Effector CD8-positive, alpha-beta T cell (primary cell): ENCODE results near the gene JAM2.
A peak's percentile ranks its signal among the peaks of the same experiment; 100 is the strongest.
"Not testable (repeated sequence)": the region's sequence is repeated elsewhere in the genome, so short reads cannot be mapped to it uniquely, and the experiment has no call there.

Experiments used
- DNase-seq: peaks from one replicate; lab custom pipeline; 2025; lab: John Stamatoyannopoulos, UW
- total RNA-seq, 4 experiments: gene quantifications; one replicate each; lab custom pipeline; 2026; lab: John Stamatoyannopoulos, UW

Gene JAM2, protein sequence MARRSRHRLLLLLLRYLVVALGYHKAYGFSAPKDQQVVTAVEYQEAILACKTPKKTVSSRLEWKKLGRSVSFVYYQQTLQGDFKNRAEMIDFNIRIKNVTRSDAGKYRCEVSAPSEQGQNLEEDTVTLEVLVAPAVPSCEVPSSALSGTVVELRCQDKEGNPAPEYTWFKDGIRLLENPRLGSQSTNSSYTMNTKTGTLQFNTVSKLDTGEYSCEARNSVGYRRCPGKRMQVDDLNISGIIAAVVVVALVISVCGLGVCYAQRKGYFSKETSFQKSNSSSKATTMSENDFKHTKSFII
- total RNA-seq, result 0 to 0.61 (median 0.31) reads per million in 4 experiments

GRCh38 chr21:25638660-25639550 is at the start of gene JAM2:
Gene JAM2, plus strand, starts transcription at chr21:25639258. Its CDS starts 564 bp downstream, at chr21:25639822.
- DNase-seq, result peak; percentile 8

- DNase-seq, result no peak
Observed at GRCh38 chr21:25589887-25590286, 49.2 kb upstream of the JAM2 start.

DNA sequence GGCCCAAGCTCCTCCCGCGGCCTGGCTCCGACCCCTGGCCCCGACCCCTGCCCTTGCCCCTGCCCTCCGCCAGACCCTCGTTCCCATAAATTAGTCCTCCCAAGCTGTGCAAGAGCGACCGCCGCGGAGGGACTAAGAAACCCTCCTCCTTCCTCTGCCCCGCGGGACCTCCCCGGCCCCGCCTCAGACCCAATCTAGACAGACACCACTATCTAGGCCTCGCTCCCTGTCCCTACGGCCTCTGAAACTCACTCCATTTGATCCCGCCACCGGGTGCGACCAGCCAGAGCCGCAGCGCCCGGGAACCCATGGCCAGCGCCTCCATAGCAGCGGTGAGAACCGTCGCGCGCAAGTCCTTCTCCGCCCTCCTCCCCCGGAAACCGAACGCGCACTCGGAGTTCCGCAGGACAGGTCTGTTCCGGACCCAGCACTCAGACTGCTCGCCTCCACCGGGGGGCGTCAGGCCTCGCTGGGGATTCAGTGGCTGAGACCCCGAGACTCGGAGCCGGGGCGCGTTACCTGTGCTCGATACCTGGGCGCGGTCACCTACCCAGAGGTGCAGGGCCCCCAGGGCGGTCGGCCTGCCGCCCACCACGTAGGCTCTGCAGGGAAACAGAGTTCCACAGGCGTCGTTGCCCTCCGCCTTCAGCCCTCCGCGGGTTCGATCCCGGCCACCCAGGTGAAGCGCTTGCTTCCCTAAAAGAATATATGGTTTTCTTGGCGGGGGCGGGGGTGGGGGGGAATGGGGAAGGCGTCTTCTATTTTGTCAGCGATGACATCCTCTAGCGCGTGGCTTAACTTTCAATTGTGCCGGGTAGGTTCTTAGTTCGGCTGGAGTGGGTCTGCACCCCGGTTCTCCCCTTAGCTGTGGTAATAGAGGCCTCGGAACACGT is 31.7 kb upstream of the JAM2 start, which contains the start of gene MRPL39:
Gene MRPL39, minus strand, starts transcription at position 331 of the 893 bp plus-strand sequence. Its CDS starts 6 bp downstream, at position 325.
- DNase-seq, result peak; percentile 73

- DNase-seq, result peak; percentile 64
Observed at GRCh38 chr21:25608044-25608737, 30.9 kb upstream of the JAM2 start.

DNA sequence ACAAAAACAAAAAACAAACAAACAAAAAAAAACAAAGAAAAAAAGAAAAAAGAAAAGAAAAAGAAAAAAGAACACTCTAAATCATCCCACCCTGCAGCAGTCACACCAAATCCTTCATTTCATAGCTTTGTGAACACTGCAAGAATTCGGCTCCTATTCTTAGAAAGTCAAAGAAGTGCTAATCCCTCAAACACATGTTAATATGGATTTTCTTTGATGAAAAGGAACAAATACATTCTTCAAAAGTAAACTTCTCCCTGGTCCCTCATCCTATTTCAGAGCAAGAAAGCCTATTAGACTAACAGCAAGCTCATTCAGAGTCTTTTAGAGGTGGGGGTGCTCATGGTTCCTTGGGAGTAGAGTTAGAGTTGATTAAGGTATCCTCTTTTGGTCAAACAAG is 24.6 kb upstream of the JAM2 start:
- no peak for DNase-seq

- DNase-seq, result no peak
Observed at GRCh38 chr21:25615880-25616279, 23.2 kb upstream of the JAM2 start.

DNA sequence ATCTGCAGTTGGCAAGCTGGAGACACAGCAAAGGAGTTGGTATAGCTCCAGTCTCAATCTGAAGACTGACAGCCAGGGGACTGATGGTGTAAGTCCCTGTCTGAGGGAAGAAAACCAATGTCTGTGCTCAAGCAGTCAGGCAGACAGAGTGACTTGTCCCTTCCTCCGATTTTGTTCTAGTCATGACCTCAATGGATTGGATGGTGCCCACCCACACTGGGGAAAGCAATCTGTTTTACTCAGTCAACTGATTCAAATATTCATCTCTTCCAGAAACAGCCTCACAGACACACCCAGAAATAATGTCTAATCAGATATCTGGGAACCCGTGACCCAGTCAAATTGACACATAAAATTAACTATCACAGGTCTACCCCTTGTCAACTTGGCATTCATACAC is 19.9 kb upstream of the JAM2 start:
- DNase-seq, result no peak

DNA sequence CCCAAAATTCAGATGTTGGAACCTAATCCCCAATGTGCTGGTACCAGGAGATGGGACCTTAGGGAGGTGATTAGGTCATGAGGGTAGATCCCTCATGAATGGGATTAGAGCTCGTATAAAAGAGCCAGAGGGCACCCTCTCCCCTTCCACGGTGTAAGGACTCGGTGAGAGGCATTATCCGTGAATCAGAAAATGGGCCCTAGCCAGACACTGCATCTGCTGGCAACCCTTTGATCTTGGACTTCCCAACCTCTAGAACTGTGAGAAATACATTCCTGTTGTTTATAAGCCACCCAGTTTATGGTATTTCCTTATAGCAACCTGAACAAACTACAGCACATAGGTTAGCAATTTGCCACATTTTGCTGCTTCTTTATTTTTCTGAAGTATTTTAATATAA is 14.5 kb upstream of the JAM2 start:
- no peak for DNase-seq

DNA sequence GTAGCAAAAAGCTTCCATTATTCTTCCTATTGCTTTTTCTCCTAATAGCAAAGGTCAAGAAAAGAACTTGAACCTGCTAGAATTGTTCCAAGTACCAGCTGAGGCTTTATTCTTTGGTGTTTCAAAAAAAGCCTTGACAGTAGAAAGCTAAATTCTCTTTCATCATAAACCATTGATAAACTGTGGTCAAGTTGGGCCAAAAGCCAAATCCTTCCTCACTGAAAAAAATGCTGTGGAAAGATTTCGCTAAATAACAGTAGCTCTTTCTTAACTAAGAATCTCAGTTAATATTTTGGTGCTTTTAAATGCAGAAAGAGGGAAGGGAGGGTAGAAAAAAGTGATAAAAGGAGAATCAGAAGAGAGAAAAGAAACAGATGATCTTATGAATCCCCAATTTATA is 14.0 kb upstream of the JAM2 start:
- DNase-seq, result no peak

DNA sequence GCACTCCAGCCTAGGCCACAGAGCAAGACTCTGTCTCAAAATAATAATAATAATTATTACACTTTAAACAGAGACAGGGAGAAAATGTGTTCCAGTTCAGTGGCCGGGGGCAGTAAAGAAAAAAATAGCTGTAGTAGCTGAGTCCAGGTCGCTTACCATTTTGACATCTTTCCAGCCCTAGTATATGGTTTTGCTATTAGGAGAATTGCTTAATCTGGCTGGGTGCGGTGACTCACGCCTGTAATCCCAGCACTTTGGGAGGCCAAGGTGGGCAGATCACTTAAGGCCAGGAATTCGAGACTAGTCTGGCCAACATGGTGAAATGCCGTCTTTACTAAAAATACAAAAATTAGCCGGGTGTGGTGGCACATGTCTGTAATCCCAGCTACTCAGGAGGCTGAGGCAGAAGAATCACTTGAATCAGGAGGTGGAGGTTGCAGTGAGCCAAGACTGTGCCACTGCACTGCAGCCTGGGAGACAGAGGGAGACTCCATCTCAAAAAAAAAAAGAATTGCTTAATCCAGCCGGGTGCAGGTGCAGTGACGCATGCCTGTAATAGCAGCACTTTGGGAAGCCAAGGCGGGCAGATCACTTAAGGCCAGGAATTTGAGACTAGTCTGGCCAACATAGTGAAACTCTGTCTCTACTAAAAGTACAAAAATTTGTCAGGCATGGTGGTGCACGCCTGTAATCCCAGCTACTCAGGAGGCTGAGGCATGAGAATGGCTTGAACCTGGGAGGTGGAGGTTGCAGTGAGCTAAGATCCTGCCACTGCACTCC is 13.1 kb upstream of the JAM2 start:
- not testable (repeated sequence) for DNase-seq

- DNase-seq, result no peak
Observed at GRCh38 chr21:25626757-25627156, 12.3 kb upstream of the JAM2 start.

DNA sequence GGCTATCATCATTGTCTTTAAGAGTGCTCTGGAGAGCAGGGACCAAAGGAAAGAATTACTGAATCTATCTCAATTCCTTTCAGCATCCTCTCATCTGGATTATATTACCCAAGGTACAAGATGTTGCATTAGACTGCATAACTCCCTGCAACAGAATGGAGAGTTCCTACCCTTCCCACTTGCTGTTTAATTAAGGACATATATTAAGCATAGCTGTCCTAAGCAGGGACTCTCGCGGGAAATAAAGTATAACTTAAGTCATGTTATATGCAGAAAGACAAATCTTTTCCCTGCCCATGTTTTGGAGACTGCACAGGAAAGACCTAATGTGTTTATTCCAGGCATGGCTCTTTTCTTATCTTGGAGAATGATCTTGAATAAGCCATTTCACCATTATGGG is 6.8 kb upstream of the JAM2 start:
- DNase-seq, result no peak

GRCh38 chr21:25635310-25635709 is 3.7 kb upstream of the JAM2 start:
- no peak for DNase-seq

- no peak for DNase-seq
Observed at GRCh38 chr21:25636727-25637126, 2.3 kb upstream of the JAM2 start.

GRCh38 chr21:25637851-25638659 is 1.0 kb upstream of the JAM2 start:
- no peak for DNase-seq

DNA sequence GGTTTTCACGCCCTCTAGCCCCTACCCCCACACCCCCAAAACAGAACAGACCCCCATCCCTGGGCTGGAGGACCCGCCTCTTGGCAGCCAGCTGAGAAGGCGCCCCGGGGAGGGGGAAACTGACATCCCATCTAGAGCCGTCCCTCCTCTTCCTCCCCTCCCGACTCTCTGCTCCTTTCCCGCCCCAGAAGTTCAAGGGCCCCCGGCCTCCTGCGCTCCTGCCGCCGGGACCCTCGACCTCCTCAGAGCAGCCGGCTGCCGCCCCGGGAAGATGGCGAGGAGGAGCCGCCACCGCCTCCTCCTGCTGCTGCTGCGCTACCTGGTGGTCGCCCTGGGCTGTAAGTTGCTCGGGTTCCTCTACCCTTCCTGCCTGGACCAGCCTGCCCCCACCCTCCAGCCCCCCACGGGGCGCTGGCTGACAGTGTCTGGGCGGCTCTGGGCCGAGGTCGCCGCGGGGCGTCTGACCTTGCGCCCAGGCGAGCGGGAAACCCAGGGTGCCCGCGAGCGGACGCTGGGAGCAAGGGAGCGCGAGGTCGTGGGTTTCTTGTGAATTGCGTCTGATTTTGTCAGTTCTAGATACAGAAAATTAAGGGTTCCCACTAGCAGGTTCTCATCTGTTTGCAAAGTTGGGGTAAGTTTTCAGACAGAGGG is 618 bp downstream of the JAM2 start:
- DNase-seq, result peak; percentile 8

DNA sequence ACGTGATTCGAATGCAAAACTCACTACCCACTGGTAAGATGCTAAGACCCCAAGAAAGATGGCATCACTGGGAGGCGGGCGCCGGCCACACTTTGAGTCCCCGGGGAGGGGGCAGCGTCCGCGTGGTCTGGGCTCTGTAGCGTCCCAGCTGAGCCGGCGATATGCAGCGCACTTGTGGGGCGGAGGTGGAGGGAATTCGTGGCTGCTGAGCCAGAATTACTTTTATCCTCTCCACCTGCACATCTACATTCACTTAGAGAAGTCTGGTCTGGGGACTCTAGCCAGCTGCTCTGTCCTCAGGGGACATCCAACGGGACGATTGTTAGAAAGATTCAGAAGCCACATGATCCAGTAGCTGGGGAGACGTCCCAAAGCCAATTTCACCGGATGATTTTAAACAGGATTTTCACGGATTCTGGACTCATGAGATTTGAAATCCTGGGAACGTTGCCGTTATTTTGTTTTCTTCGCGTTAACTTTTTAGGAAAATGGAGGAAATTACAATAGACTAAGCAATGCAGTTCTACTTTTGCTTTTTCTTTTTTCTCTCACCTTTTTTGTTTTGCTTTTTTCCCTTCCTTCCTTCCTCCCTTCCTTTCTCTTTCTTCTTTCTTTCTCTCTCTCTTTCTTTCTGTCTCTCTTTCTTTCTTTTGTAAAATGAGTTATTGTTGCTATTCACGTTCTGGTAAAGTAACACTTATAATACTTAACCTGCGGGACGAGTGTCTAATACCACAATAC is 1.3 kb downstream of the JAM2 start:
- DNase-seq, result no peak

DNA sequence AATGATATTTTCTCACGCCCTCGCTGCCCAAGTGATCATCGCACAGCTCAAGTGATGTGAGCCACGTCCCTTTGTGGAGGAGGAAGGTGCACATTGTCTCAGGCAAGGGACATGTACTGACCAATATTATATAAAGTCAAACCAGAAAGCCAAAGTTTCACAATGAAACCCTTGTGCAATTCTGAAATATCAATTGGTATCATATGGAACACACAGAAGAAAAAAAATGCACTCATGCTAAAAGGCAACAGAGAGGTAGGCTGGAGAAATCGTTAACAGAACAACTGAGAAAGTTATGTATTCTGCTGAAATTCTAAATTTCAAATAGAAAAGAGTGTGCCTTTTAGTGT is 1.9 kb downstream of the JAM2 start:
- DNase-seq, result no peak
